WTC11 (cell line): ENCODE results near the gene ADD1.

Experiments used
- IRF2 ChIP-seq: sonication (generic); formaldehyde crosslinking; IDR thresholded peaks from 2 replicates; pipeline ENCODE4 v1.8.0; 2022; ENCODE audit warnings: low read depth, missing genetic modification reagents, borderline replicate concordance
- SMAD3 ChIP-seq: sonication (generic); formaldehyde crosslinking; IDR thresholded peaks from 2 replicates; pipeline ENCODE4 v1.8.0; 2022; ENCODE audit warnings: missing genetic modification reagents, mild to moderate bottlenecking, borderline replicate concordance
- TCF7 ChIP-seq: sonication (generic); formaldehyde crosslinking; IDR thresholded peaks from 2 replicates; pipeline ENCODE4 v1.8.0; 2022; ENCODE audit warnings: mild to moderate bottlenecking, low read depth, missing genetic modification reagents, moderate library complexity
- TEAD4 ChIP-seq: sonication (generic); formaldehyde crosslinking; IDR thresholded peaks from 2 replicates; pipeline ENCODE4 v1.8.0; 2022; ENCODE audit warnings: mild to moderate bottlenecking, missing genetic modification reagents
- ZNF219 ChIP-seq: sonication (generic); formaldehyde crosslinking; IDR thresholded peaks from 2 replicates; pipeline ENCODE4 v1.8.0; 2023; ENCODE audit warnings: missing genetic modification reagents, mild to moderate bottlenecking, borderline replicate concordance
- TF ChIP-seq, protein P1 (sequence below): fragments of 200-600 bp; IDR thresholded peaks from 2 replicates; pipeline ENCODE4 v1.8.0; 2022; ENCODE audit warnings: antibody characterized with exemption
- TF ChIP-seq, protein P2 (sequence below): sonication (generic); formaldehyde crosslinking; IDR thresholded peaks from 2 replicates; pipeline ENCODE4 v1.8.0; 2022; ENCODE audit warnings: mild to moderate bottlenecking, missing genetic modification reagents
- TF ChIP-seq, protein P3 (sequence below): fragments of 250-450 bp; sonication (Bioruptor Pico); IDR thresholded peaks from 2 replicates; pipeline ENCODE4 v1.8.0; 2021; ENCODE audit warnings: mild to moderate bottlenecking

DNA sequence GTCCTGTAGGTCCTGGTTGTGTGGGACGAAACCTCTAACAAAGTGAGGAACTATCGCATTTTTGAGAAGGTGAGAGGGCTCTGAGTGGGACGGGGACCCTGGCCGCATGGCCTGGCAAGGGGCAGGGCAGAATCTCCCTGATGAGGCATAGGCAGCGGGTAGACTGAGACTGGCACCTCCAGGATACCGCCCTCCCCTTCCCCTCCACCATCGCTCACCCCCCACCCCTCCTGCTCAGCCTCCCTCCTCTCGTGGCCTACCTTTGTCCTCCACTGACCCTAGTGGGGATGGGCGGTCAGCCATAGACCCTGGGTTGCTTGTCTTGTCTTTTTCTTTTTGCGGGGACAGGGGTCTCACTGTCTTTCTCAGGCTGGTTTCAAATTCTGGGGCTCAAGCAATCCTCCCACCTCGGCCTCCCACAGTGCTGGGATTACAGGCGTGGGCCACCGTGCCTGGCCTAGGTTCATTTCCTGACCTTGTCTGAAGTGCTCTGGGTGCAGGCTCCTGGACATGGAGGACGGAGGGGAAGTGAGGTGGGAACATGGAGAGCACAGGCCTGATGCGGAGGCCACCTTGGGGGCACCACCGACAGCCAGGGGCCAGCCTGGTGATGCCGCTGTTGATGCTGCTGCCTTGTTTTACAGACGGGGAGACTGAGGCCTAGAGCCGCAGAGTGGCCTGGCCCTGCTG lies 10.5 kb upstream of the ADD1 start:
- TF ChIP-seq TEAD4 (no peak), TCF7 (no peak), SMAD3 (CRISPR knock-in tag) (no peak), ZNF219 (CRISPR knock-in tag) (no peak), IRF2 (CRISPR knock-in tag) (no peak)
- TF ChIP-seq, protein P1, sequence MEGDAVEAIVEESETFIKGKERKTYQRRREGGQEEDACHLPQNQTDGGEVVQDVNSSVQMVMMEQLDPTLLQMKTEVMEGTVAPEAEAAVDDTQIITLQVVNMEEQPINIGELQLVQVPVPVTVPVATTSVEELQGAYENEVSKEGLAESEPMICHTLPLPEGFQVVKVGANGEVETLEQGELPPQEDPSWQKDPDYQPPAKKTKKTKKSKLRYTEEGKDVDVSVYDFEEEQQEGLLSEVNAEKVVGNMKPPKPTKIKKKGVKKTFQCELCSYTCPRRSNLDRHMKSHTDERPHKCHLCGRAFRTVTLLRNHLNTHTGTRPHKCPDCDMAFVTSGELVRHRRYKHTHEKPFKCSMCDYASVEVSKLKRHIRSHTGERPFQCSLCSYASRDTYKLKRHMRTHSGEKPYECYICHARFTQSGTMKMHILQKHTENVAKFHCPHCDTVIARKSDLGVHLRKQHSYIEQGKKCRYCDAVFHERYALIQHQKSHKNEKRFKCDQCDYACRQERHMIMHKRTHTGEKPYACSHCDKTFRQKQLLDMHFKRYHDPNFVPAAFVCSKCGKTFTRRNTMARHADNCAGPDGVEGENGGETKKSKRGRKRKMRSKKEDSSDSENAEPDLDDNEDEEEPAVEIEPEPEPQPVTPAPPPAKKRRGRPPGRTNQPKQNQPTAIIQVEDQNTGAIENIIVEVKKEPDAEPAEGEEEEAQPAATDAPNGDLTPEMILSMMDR, result no peak
- TF ChIP-seq, protein P2, sequence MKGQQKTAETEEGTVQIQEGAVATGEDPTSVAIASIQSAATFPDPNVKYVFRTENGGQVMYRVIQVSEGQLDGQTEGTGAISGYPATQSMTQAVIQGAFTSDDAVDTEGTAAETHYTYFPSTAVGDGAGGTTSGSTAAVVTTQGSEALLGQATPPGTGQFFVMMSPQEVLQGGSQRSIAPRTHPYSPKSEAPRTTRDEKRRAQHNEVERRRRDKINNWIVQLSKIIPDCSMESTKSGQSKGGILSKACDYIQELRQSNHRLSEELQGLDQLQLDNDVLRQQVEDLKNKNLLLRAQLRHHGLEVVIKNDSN (CRISPR knock-in tag), result no peak
- TF ChIP-seq, protein P3, sequence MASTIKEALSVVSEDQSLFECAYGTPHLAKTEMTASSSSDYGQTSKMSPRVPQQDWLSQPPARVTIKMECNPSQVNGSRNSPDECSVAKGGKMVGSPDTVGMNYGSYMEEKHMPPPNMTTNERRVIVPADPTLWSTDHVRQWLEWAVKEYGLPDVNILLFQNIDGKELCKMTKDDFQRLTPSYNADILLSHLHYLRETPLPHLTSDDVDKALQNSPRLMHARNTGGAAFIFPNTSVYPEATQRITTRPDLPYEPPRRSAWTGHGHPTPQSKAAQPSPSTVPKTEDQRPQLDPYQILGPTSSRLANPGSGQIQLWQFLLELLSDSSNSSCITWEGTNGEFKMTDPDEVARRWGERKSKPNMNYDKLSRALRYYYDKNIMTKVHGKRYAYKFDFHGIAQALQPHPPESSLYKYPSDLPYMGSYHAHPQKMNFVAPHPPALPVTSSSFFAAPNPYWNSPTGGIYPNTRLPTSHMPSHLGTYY (CRISPR knock-in tag), result no peak
